ENCODE results near the gene REPIN1.

REPIN1 gene

DNA sequence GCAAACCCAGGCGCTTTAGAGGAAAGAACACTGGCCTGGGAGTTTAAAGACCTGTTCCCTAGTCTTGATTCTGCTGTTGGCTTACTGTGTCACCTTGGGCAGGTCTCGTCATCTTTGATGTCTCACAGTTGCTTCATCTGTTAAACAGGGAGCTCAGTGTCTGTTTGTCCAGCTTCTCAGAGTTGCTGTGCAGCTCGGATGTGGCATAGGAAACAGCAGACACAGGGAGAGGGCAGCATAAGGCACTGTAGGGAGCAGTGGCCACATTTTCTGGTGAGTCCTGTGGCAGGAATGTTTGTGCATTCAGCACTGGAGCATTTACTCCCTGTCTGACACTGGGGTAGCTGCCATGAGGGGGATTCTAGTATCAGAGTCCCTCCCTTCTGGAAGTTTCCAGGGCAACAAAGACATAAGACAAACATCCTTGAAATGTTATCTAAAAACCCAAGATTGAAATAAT is 2.0 kb downstream of the REPIN1 start:
- H3K4me3 ChIP-seq (replicated peaks; ENCODE audit: low read depth, low read length): peak overlapping the region; percentile 86
- TF ChIP-seq, protein P1, sequence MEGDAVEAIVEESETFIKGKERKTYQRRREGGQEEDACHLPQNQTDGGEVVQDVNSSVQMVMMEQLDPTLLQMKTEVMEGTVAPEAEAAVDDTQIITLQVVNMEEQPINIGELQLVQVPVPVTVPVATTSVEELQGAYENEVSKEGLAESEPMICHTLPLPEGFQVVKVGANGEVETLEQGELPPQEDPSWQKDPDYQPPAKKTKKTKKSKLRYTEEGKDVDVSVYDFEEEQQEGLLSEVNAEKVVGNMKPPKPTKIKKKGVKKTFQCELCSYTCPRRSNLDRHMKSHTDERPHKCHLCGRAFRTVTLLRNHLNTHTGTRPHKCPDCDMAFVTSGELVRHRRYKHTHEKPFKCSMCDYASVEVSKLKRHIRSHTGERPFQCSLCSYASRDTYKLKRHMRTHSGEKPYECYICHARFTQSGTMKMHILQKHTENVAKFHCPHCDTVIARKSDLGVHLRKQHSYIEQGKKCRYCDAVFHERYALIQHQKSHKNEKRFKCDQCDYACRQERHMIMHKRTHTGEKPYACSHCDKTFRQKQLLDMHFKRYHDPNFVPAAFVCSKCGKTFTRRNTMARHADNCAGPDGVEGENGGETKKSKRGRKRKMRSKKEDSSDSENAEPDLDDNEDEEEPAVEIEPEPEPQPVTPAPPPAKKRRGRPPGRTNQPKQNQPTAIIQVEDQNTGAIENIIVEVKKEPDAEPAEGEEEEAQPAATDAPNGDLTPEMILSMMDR (IDR thresholded peaks at IDR 0.05; ENCODE audit: low read length, missing control alignments): no peak
- peak; percentile 72 for DNase-seq (ENCODE audit: low read depth)

DNA sequence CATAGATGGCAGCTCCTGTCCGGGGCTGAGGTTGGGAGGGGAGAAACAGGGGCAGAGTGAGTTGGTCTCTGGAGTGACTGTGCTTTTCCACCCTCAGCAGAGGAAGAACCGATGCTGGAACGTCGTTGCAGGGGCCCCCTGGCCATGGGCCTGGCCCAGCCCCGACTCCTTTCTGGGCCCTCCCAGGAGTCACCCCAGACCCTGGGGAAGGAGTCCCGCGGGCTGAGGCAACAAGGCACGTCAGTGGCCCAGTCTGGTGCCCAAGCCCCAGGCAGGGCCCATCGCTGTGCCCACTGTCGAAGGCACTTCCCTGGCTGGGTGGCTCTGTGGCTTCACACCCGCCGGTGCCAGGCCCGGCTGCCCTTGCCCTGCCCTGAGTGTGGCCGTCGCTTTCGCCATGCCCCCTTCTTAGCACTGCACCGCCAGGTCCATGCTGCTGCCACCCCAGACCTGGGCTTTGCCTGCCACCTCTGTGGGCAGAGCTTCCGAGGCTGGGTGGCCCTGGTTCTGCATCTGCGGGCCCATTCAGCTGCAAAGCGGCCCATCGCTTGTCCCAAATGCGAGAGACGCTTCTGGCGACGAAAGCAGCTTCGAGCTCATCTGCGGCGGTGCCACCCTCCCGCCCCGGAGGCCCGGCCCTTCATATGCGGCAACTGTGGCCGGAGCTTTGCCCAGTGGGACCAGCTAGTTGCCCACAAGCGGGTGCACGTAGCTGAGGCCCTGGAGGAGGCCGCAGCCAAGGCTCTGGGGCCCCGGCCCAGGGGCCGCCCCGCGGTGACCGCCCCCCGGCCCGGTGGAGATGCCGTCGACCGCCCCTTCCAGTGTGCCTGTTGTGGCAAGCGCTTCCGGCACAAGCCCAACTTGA is 2.7 kb downstream of the REPIN1 start:
- H3K4me3 ChIP-seq (replicated peaks; ENCODE audit: low read depth, low read length): no peak overlapping the region
- DNase-seq (ENCODE audit: low read depth): no peak
- TF ChIP-seq, protein P1 (IDR thresholded peaks at IDR 0.05; ENCODE audit: low read length, missing control alignments): no peak

- DNase-seq (ENCODE audit: low read depth): no peak
- TF ChIP-seq, protein P1 (IDR thresholded peaks at IDR 0.05; ENCODE audit: low read length, missing control alignments): no peak
- H3K4me3 ChIP-seq (replicated peaks; ENCODE audit: low read depth, low read length): no peak overlapping the region
Observed at GRCh38 chr7:150371996-150372270, 3.3 kb downstream of the REPIN1 start.

GRCh38 chr7:150372271-150373048 is 3.8 kb downstream of the REPIN1 start:
- TF ChIP-seq, protein P1 (IDR thresholded peaks at IDR 0.05; ENCODE audit: low read length, missing control alignments): no peak
- DNase-seq (ENCODE audit: low read depth): no peak
- H3K4me3 ChIP-seq (replicated peaks; ENCODE audit: low read depth, low read length): no peak overlapping the region

DNA sequence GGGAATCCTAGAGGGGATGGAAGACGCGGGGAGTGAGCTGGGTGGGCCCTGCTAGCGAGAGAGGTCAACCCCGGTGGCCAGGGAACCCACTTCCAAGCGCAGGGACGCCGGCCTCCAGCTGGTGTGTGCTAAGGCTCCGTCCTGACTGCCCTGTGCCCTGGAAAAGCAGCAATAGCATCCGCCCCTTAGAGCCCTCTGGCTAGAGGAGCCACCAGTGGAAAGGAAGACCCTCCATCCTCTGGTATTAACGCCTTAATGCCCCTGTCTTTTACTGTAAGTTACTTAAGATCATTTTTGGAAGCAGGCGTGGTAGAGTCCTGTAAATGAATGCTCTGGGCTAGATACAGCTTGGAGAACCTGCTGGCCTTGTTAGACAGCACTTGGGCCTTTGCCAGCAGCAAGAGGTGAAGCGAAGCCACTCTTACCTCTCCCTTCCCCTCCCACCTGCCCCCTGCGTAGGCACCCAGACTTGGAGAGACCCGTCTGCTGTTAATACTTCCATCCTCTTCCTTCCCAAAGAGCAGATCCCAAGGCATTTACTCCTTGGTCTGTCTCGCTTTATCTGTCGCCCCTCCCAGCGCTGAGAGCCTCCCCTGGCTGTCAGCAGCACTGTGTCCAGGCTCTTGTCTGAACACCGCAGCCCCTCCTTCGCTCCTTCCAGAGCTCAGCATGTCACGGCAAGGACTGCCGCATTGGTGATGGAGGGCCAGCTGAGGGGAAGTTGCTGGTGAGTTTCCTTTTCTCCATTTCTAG is 4.6 kb downstream of the REPIN1 start:
- TF ChIP-seq, protein P1 (IDR thresholded peaks at IDR 0.05; ENCODE audit: low read length, missing control alignments): no peak
- DNase-seq (ENCODE audit: low read depth): no peak
- H3K4me3 ChIP-seq (replicated peaks; ENCODE audit: low read depth, low read length): no peak overlapping the region

GRCh38 chr7:150374026-150374425 is 5.4 kb downstream of the REPIN1 start:
- no peak overlapping the region for H3K4me3 ChIP-seq (replicated peaks; ENCODE audit: low read depth, low read length)
- TF ChIP-seq, protein P1 (IDR thresholded peaks at IDR 0.05; ENCODE audit: low read length, missing control alignments): no peak
- no peak for DNase-seq (ENCODE audit: low read depth)

All from fibroblast of pulmonary artery (primary cell).